Measurements from ENCODE around the gene ARL14EPL.
"Not testable (repeated sequence)": the region's sequence is repeated elsewhere in the genome, so short reads cannot be mapped to it uniquely, and the experiment has no call there.

ARL14EPL gene

GRCh38 chr5:116076496-116076895, 44.2 kb downstream of the ARL14EPL start:
- peaks cover 27% of the 10 kb centered on the region for H3K4me1 Mint-ChIP-seq (ENCODE audit: low read depth)
- no peaks in the 10 kb centered on the region for H3K9me3 Mint-ChIP-seq
- peaks cover 8% of the 10 kb centered on the region for H3K27me3 Mint-ChIP-seq
- H3K4me3 Mint-ChIP-seq = peak overlapping the region; percentile 35
- peaks cover 5% of the 10 kb centered on the region for H3K36me3 Mint-ChIP-seq (ENCODE audit: low read depth)
- no peak for DNase-seq
- H3K27ac Mint-ChIP-seq = peak overlapping the region; percentile 28

GRCh38 chr5:116078199-116078598, 45.9 kb downstream of the ARL14EPL start:
- H3K9me3 Mint-ChIP-seq = no peaks in the 10 kb centered on the region
- H3K36me3 Mint-ChIP-seq (ENCODE audit: low read depth) = peaks cover 11% of the 10 kb centered on the region
- peaks cover 2% of the 10 kb centered on the region for H3K27me3 Mint-ChIP-seq
- H3K4me1 Mint-ChIP-seq (ENCODE audit: low read depth) = peaks cover 37% of the 10 kb centered on the region
- no peak overlapping the region for H3K27ac Mint-ChIP-seq
- H3K4me3 Mint-ChIP-seq = no peak overlapping the region
- DNase-seq = no peak

GRCh38 chr5:116084287-116084691, 52.0 kb downstream of the ARL14EPL start:
- Mint-ChIP-seq H3K4me3 (peak overlapping the region; percentile 88), H3K27ac (peak overlapping the region; percentile 94), H3K4me1 (ENCODE audit: low read depth) (peaks cover 48% of the 10 kb centered on the region), H3K36me3 (ENCODE audit: low read depth) (peaks cover 48% of the 10 kb centered on the region), H3K9me3 (no peaks in the 10 kb centered on the region), H3K27me3 (no peaks in the 10 kb centered on the region)
- peak; percentile 52 for DNase-seq

GRCh38 chr5:116084871-116085715, 52.8 kb downstream of the ARL14EPL start, which contains the start of gene COMMD10:
Gene COMMD10 (plus strand): TSS chr5:116085025.
- H3K4me3 Mint-ChIP-seq = peak within 1 kb of the TSS; percentile 88
- H3K9me3 Mint-ChIP-seq = no peaks in the 10 kb centered on the region
- DNase-seq = peak; percentile 84
- H3K27me3 Mint-ChIP-seq = no peaks in the 10 kb centered on the region
- H3K4me1 Mint-ChIP-seq (ENCODE audit: low read depth) = peaks cover 54% of the 10 kb centered on the region
- peaks cover 55% of the 10 kb centered on the region for H3K36me3 Mint-ChIP-seq (ENCODE audit: low read depth)
- peak within 1 kb of the TSS; percentile 97 for H3K27ac Mint-ChIP-seq

- peak overlapping the region; percentile 88 for H3K4me3 Mint-ChIP-seq
- H3K36me3 Mint-ChIP-seq (ENCODE audit: low read depth) = peaks cover 63% of the 10 kb centered on the region
- H3K27ac Mint-ChIP-seq, H3K9me3 Mint-ChIP-seq, H3K27me3 Mint-ChIP-seq, DNase-seq: not testable (repeated sequence)
- peaks cover 58% of the 10 kb centered on the region for H3K4me1 Mint-ChIP-seq (ENCODE audit: low read depth)
Measured at GRCh38 chr5:116086309-116086708, 54.0 kb downstream of the ARL14EPL start.

GRCh38 chr5:116088062-116088461, 55.8 kb downstream of the ARL14EPL start:
- peaks cover 48% of the 10 kb centered on the region for H3K4me1 Mint-ChIP-seq (ENCODE audit: low read depth)

GRCh38 chr5:116090302-116090701, 58.0 kb downstream of the ARL14EPL start:
- H3K27ac Mint-ChIP-seq = no peak overlapping the region
- no peak overlapping the region for H3K4me3 Mint-ChIP-seq
- peaks cover 39% of the 10 kb centered on the region for H3K4me1 Mint-ChIP-seq (ENCODE audit: low read depth)
- H3K27me3 Mint-ChIP-seq = no peaks in the 10 kb centered on the region
- no peaks in the 10 kb centered on the region for H3K9me3 Mint-ChIP-seq
- peaks cover 80% of the 10 kb centered on the region for H3K36me3 Mint-ChIP-seq (ENCODE audit: low read depth)
- DNase-seq = no peak

More at GRCh38 chr5:116088062-116088461, 55.8 kb downstream of the ARL14EPL start:
- peaks cover 73% of the 10 kb centered on the region for H3K36me3 Mint-ChIP-seq (ENCODE audit: low read depth)
- no peaks in the 10 kb centered on the region for H3K9me3 Mint-ChIP-seq
- no peak for DNase-seq
- H3K27me3 Mint-ChIP-seq = no peaks in the 10 kb centered on the region
- no peak overlapping the region for H3K4me3 Mint-ChIP-seq
- no peak overlapping the region for H3K27ac Mint-ChIP-seq

- Mint-ChIP-seq H3K27ac (no peak overlapping the region), H3K9me3 (no peaks in the 10 kb centered on the region), H3K27me3 (no peaks in the 10 kb centered on the region), H3K4me1 (ENCODE audit: low read depth) (peaks cover 29% of the 10 kb centered on the region), H3K4me3 (no peak overlapping the region), H3K36me3 (ENCODE audit: low read depth) (peaks cover 85% of the 10 kb centered on the region)
- DNase-seq = no peak
Measured at GRCh38 chr5:116091416-116091815, 59.1 kb downstream of the ARL14EPL start.

- peaks cover 91% of the 10 kb centered on the region for H3K36me3 Mint-ChIP-seq (ENCODE audit: low read depth)
- DNase-seq = no peak
Measured at GRCh38 chr5:116097301-116097700, 65.0 kb downstream of the ARL14EPL start.

GRCh38 chr5:116098998-116099397, 66.7 kb downstream of the ARL14EPL start:
- H3K36me3 Mint-ChIP-seq (ENCODE audit: low read depth) = peaks cover 91% of the 10 kb centered on the region
- H3K4me3 Mint-ChIP-seq = no peak overlapping the region
- H3K27ac Mint-ChIP-seq = no peak overlapping the region
- no peaks in the 10 kb centered on the region for H3K27me3 Mint-ChIP-seq
- peaks cover 4% of the 10 kb centered on the region for H3K9me3 Mint-ChIP-seq
- no peak for DNase-seq
- H3K4me1 Mint-ChIP-seq (ENCODE audit: low read depth) = peaks cover 8% of the 10 kb centered on the region

More at GRCh38 chr5:116097301-116097700, 65.0 kb downstream of the ARL14EPL start:
- peaks cover 4% of the 10 kb centered on the region for H3K9me3 Mint-ChIP-seq
- no peak overlapping the region for H3K27ac Mint-ChIP-seq
- no peak overlapping the region for H3K4me3 Mint-ChIP-seq
- H3K27me3 Mint-ChIP-seq = no peaks in the 10 kb centered on the region
- H3K4me1 Mint-ChIP-seq (ENCODE audit: low read depth) = peaks cover 5% of the 10 kb centered on the region

- Mint-ChIP-seq H3K4me1 (ENCODE audit: low read depth) (peaks cover 24% of the 10 kb centered on the region), H3K36me3 (ENCODE audit: low read depth) (peaks cover 96% of the 10 kb centered on the region), H3K9me3 (peaks cover 20% of the 10 kb centered on the region)
- DNase-seq, H3K4me3 Mint-ChIP-seq, H3K27me3 Mint-ChIP-seq, H3K27ac Mint-ChIP-seq: not testable (repeated sequence)
Measured at GRCh38 chr5:116104941-116105340, 72.7 kb downstream of the ARL14EPL start.
